HG02973 (cell line): ENCODE measurements around the gene COQ5.

Experiments used
- ATAC-seq: cut with Tn5 transposase; IDR thresholded peaks from one replicate; pipeline ENCODE4 v1.9.1; 2021; ENCODE audit warnings: moderate library complexity; ENCODE audit not compliant: unreplicated experiment

Gene COQ5

DNA sequence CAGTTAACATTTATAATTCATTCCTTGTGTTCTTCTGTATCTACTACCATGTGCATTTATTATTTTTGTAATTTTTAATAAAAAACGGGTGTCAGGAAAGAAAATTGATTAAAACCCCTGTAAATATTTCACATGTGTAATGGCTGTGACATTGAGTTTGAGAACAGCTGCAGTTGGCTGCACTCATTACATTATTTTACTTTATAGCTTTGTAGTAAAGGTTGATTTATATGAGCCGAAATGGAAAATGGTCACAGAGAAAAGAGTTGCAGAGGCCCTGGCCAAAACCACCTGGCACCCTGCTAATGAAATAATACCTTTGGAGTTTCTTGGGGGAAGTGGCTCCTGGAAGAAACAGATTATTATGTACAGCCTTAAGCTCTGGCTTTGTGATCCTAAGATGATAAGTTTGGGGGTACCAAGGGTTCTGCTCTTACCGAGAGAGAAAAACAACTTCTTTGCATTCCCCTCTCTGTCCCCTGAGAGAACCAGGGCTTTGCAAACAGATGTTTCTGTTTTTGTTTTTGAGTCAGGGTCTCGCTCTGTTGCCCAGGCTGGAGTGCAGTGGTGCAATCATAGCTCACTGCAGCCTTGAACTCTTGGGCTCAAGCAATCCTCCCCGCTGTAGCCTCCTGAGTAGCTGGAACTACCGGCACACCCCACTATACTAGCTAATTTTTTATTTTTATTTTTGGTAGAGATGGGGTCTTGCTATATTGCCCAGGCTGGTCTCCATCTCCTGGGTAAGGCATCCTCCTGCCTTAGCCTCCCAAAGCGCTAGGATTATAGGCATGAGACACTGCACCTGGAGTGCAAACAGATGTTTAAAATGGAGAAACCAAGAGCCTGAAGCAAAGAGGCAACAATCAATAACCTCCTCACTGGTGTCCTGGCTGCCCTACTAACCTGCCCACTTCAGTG lies 42.7 kb downstream of the COQ5 start:
- ATAC-seq = no peak

DNA sequence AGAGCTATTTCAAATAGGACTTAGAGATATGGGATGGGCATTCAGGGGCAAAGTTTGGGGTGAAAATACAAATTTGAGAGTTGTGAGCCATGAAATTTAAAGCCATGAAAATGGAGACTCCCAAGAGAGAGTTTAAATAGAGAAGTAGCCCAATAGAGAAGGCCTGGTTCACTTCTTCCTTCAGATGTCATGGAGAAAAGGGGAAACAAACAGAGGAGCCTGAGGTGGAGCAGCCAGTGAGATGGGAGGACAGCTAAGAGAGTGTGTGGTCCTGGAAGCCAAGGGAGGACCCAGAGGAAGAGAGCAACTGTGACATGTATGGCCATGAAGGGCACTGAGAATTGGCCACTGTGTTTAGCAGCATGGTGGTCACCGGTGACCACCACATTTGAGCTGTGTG lies 45.3 kb downstream of the COQ5 start:
- no peak for ATAC-seq

GRCh38 chr12:120481022-120481767 lies 47.8 kb downstream of the COQ5 start:
- ATAC-seq = no peak

- no peak for ATAC-seq
Measured at GRCh38 chr12:120480211-120480610, 48.7 kb downstream of the COQ5 start.

- no peak for ATAC-seq
Measured at GRCh38 chr12:120479458-120479857, 49.5 kb downstream of the COQ5 start.

DNA sequence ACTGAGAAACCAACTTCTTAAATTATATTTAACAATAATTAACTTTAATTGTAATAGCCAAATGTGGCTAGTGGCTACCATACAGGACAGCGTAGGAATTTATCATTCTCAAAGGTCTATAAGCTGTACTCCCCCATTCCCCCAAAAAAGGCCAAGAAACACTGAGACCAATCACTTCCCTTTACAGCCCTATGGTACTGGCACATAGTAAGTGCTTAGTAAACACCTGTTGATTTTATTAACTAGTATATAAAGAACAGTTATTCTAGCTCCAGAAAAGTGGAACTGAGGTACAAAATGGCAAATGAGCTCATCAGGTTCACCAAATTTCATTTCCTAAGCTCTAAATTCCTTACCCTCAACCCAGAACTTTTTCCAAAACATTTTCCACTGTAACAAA lies 53.3 kb downstream of the COQ5 start:
- no peak for ATAC-seq

GRCh38 chr12:120474616-120474960 lies 54.4 kb downstream of the COQ5 start:
- ATAC-seq = no peak

DNA sequence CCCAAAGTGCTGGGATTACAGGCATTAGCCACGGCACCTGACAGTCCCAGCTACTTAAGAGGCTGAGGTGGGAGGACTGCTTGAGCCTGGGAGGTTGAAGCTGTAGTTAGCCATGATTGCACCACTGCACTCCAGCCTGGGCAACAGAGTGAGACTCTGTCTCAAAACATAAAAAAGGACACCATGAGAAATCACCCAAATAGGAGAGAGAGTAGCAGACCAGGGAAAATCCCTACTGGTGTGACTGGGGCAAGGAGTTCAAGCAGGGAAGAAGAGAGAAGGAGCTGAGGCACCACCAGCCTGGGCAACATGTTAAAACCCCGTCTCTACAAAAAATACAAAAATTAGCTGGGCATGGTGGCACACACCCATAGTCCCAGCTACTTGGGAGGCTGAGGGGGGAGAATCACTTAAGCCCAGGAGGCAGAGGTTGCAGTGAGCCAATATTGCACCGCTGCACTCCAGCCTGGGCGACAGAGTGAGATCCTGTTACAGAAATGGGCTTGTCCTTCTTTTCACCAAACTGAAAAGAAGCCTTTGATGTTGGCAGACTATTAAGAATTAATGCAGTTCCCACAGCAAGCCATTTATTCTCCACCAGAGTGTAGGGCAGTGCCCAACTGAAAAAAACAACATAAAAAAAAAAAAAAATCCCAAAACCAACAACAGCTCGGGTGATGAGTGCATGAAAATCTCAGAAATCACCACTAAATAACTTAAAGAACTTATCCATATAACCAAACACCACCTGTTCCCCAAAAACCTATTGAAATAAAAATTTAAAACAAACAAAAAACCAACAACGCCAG lies 54.9 kb downstream of the COQ5 start:
- no peak for ATAC-seq

- ATAC-seq = no peak
Measured at GRCh38 chr12:120472521-120472920, 56.4 kb downstream of the COQ5 start.

- no peak for ATAC-seq
Measured at GRCh38 chr12:120470150-120470784, 58.7 kb downstream of the COQ5 start.

- peak; percentile 80 for ATAC-seq
Measured at GRCh38 chr12:120469450-120470149, 59.4 kb downstream of the COQ5 start, which contains the start of gene SRSF9. TSS of gene SRSF9 (minus strand) at chr12:120469748. CDS start at chr12:120469609, 139 bp downstream.

GRCh38 chr12:120468821-120469449 lies 60.0 kb downstream of the COQ5 start:
- peak; percentile 17 for ATAC-seq

GRCh38 chr12:120468325-120468820 lies 60.6 kb downstream of the COQ5 start:
- no peak for ATAC-seq

- ATAC-seq = no peak
Measured at GRCh38 chr12:120467439-120467838, 61.5 kb downstream of the COQ5 start.

DNA sequence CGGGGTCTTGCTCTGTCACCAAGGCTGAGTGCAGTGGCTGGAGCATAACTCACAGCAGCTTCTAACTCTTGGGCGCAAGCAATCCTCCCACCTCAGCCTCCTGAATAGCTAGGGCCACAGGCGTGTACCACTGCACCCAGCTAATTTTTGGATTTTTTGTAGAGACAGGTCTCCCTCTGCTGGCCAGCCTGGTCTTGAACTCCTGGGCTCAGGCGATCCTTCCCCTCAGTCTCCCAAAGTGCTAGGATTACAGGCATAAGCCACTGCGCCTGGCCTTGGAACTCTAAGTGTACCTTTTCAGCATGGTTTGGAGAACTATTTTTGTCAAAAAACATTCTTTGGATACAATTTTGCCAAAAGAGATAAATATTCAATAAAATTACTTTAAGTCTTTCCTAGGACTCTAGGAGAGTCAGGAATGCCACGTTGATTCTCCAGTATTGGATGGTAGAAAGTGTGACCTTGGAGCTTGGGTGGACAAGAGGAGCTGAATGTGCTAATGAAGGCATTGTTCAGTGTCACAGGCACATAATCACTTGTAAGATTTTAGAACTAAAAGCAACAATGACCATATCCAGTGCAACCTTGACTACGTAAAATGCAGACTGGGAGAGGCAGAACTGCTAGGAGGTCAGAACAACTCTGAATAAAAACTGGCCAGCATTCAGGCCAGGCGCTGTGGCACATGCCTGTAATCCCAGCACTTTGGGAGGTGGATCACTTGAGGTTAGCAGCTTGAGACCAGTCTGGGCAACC lies 62.2 kb downstream of the COQ5 start:
- no peak for ATAC-seq

GRCh38 chr12:120465756-120466155 lies 63.2 kb downstream of the COQ5 start:
- ATAC-seq = no peak

DNA sequence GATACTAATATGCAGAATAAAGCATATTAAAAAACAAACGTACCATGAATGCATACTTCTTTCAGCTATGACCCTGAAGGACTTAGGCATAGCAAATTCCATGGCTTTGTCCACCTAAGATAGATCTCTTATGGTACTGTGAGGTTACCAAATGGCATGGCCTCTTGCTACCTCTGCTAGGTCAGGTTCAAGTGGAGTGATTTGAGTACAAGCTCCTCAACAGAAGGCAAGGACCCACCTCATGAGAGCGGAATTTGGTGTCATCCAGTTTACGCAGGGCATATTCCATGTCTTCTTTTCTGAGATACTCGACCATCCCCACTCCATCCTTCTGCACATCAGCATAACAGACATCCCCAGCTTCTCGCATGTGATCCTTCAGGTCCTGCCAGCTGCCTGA lies 65.2 kb downstream of the COQ5 start:
- ATAC-seq = no peak

DNA sequence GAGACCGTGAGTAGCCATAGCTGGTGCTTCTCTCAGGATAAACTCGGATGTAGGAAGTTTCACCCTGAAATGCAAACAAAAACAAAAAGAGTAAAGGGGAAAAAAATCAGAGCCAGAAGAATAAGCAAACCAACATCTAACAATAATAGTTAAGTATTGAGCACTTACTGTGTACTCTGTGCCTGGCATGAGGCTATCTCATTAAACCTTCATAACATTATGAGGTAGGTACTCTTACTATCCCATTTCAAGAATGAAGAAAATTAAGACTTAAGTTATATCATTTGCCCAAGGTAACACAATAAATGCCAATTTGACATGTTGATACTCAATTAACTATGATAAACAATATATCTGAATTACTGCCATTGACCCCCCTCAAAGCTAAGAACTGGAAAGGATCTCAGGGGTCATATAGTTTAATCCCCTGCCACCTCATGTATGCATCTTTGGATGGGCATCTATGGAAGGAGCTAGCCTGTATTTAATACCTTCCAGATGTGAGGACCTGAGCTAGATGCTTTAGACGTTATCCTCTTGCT lies 66.8 kb downstream of the COQ5 start:
- no peak for ATAC-seq

GRCh38 chr12:120460157-120460556 lies 68.8 kb downstream of the COQ5 start:
- no peak for ATAC-seq
